GM19372 (cell line): ENCODE data around the gene RSF1.

Source experiments
- ATAC-seq: cut with Tn5 transposase; IDR thresholded peaks from one replicate; pipeline ENCODE4 v1.9.1; 2021; ENCODE audit warnings: mild to moderate bottlenecking, low read depth, moderate library complexity; ENCODE audit not compliant: unreplicated experiment

Gene RSF1

DNA sequence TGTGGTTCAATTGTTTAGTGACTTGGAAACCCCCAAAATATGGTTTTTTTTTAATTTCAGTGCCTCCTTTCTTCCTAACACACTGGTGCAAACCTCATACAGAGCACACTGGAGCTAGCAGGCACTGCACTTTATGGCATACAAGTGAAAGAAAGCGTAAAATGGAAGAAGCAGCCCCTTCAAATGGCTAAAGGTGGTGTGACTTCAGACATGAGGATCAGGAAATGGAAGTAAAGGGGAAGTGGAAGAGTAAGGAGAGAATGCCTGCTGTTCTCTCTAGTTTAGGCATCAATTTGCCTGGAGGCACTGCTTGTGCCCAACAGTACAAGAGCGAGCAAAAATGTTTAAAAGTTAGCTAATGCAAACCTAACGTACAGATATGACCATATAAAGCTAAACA, 5.7 kb downstream of the RSF1 start:
- no peak for ATAC-seq

DNA sequence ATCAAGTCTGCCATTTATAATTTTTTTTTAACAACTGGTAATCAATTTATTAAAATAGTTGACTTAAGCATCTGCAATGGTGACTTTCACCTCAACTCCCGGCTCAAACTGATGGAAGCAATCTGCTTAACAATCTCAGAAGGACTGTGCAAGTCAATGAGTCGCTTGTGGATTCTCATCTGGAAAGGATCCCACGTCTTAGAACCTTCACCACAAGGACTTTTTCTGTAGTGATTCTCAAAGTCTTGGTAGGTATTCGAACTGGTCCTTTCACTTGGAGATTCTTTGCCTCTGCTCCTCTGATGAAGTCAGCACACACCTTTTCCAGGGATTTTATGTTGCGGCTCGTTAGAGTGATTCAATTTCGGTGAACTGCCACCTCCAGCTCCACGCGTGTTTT, 7.3 kb downstream of the RSF1 start:
- ATAC-seq: no peak

GRCh38 chr11:77806993-77807392, 13.5 kb downstream of the RSF1 start:
- no peak for ATAC-seq

DNA sequence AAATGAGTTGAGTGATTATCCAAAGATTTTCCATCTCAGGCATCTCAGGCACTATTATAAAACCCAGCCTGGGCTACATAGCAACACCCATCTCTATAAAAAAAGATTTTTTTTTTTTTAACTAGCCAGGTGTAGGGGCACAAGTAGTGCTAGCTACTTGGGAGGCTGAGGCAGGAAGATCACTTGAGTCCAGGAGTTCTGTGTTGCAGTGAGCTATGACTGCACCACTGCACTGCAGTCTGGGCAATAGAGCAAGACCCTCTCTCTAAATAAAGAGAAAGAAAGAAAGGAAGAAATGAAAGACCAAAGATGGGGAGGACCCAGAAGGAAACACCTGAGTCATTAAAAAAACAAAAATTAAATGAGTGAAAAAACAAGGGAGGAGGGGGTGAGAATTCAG, 14.1 kb downstream of the RSF1 start:
- no peak for ATAC-seq

DNA sequence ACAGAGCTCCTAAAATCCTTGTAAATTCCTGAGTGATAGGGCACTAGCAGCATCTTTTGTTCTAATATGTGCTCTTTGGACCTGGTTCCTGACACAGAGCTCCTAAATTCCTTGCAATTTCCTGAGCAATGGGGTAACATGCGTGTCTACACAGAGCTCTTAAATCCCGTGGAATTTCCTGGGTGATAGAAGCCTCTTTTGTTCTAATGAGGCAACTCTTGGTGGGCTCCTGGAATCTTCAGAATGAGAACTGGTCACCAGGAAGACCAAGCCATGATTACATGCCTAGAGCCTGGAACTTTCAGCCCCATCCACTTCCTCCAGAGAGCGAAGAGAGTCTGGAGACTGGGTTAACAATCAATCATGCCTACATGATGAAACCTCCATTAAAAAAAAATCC, 19.0 kb downstream of the RSF1 start:
- no peak for ATAC-seq

- no peak for ATAC-seq
These were observed 20.1 kb downstream of the RSF1 start for GRCh38 chr11:77800449-77800848.

DNA sequence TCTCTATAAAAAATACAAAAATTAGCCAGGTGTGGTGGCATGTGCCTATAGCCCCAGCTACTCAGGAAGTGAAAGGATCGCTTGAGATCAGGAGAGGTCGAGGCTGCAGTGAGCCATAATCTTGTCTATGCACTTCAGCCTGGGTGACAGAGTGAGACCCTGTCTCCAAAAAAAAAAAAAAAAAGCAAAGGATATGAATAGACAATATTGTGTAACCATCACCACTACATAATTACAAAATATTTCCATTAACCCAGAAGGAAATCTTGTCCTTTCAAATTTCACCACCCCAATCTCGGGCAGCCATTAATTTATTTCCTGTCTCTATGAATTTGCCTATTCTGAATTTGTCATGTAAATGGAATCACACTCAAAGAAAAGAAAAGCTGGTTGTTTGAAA, 21.2 kb downstream of the RSF1 start:
- ATAC-seq: no peak

DNA sequence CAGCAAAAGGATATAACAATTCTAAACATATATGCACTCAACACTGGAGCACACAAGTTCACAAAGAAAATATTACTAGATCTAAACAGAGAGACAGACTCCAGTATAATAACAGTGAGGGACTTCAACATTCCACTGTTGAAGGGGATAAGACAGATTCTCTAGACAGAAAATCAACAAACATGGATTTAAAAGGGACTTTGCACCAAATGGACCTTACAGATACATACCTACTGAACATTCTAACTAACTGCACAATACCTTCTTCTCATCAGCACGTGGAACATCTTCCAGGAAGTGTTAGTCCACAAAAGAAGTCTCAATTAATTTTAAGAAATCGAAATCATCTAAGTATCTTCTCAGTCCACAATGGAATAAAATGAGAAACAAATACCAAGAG, 26.6 kb downstream of the RSF1 start:
- no peak for ATAC-seq

DNA sequence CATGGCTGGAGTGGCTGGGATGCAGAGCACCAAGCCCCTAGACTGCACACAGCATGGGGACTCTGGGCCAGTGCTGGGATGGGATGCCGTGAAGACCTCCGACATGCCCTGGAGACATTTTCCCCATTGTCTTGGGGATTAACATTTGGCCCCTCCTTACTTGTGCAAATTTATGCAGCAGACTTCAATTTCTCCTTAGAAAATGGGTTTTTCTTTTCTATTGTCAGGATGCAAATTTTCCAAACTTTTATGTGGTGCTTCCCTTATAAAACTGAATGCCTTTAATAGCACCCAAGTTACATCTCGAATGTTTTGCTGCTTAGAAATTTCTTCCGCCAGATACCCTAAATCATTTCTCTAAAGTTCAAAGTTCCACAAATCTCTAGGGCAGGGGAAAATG, 29.2 kb downstream of the RSF1 start:
- no peak for ATAC-seq

GRCh38 chr11:77789731-77790476, 30.6 kb downstream of the RSF1 start:
- no peak for ATAC-seq

DNA sequence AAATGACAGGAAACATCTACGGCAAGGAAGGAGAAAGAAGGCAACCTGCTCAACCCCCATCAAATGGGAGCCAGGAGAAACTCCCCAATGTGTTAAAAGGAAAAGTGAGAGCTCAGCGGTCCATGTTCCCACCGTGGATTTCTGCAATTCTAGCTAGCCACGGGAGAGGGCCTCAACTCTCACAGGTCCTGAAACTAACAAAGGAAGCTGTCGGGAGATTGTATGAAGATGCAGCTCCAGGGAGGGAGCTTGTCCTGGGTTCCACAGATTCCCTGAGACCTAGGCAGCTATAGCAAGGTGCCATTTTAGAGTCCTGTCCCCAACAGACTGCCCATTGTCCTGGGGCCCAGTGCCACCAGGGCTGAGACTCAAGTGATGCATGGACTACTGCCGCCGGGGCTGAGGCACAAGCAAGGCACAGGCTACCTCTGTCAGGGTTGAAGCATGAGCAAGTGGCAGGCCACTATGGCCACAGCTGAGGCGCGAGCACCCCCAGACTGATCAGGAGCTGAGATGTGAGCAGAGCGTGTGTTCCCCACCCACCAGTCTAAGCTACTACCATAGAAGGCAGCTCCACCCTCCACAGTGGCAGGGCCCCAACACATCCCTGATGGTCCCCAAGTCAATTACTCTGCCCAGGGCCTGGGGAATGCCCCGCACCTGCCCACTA, 31.3 kb downstream of the RSF1 start:
- ATAC-seq: no peak

GRCh38 chr11:77784572-77784971, 36.0 kb downstream of the RSF1 start:
- no peak for ATAC-seq

DNA sequence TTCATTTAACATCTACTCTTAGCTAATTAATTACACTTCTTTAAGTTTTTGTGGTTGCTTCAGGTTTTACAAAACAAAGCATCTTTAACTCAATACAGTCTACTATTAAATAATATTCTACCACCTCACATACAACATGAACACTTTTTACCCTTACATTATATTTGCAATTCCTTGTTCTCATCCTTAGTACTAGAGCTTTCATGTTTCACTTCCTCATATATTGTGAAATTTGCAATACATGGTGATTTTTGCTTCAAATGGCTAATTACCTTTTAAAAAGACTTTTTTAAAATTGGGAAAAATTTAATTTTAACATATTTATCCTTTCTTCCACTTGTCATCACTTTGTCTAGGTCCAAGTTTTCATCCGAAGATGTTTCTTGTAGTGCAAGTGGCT, 37.5 kb downstream of the RSF1 start:
- no peak for ATAC-seq

- no peak for ATAC-seq
These were observed 40.6 kb downstream of the RSF1 start for GRCh38 chr11:77779935-77780334.

DNA sequence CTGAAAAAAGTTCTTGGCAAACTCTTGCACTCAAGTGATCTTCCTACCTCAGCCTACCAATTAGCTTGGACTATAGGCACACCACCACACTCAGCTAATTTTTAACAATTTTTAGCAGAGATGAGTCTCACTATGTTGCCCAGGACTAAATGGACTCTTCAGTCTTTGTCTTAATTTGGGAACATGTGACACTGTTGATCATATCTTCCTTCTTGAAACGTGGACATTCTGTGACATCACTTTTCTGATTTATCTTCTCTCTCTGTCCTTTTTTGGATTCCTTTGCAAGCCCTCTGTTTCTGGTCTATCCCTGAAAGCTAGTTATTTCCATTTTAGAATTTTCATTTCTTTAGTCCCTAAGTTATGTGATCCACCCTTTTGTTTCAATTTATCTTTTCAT, 42.0 kb downstream of the RSF1 start:
- ATAC-seq: no peak

DNA sequence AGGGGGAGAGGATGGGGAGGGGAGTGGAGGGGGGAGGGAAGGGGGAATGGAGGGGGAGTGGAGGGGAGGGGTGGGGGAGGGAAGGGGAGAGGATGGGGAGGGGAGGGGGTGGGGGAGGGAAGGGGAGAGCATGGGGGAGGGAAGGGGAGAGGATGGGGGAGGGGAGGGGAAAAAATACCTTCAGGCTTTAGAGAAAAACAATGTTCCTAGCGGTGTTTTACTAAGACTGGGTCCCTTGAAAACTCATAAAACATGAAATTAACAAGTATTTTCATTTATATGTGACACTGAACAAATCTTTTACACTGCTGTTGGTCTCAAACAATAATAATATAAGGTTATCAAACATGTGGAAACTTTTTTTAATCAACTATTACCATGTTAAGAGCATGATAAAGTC, 42.4 kb downstream of the RSF1 start:
- ATAC-seq: no peak

DNA sequence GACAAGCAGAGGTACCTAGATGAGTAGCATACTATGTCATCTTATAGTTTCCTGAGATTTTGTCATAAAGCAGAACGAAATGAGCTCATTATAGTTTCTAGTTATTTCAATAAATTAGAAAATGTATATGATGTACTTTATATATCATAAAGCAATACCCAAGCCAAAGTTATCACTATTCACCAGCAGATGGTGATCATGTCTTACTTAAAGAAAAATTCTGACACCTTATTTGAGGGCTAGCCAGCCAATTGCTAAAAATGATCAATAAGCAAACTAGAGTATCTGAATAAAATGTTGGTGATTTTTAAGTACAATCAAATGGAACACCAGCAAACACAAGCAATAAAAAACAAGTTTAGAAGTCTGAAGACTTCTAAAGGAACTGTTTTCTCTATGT, 44.1 kb downstream of the RSF1 start:
- ATAC-seq: no peak

DNA sequence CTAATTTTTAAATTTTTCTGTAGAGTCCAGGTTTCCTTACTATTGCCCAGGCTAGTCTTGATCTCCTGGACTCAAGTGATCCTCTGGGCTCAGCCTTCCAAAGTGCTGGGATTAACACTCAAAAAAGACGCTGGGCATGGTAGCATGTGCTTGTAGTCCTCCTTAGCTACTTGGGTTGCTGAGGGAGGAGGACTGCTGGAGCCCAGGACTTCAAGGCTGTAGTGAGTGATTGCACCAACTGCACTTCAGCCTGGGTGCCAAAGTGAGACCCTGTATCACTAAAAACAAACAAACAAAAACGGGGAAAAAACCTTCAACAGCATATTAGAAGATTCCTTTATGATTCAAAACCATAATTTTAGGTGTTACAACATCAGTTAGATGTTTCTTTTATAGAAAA, 44.6 kb downstream of the RSF1 start:
- no peak for ATAC-seq

GRCh38 chr11:77771135-77771534, 49.4 kb downstream of the RSF1 start:
- no peak for ATAC-seq

DNA sequence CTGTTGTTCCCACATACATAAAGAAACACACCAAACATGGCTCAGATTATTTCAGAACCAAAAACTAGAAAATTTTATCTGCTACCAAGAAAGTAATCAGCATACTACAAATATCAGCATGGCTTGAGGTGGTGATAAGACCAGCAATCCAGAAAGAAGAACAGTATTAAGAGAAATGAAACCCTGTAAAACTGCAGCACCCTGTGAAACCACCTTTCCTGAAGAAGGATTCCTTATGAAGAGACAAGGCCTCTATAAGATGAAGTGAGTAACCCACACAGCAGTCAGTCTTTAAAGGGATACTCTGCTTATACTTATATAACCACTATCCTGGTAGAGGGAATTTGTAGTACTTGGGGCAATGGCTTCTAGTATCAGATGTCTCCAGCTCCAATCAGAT, 49.9 kb downstream of the RSF1 start:
- no peak for ATAC-seq

- no peak for ATAC-seq
These were observed 58.1 kb downstream of the RSF1 start for GRCh38 chr11:77762426-77762825.

DNA sequence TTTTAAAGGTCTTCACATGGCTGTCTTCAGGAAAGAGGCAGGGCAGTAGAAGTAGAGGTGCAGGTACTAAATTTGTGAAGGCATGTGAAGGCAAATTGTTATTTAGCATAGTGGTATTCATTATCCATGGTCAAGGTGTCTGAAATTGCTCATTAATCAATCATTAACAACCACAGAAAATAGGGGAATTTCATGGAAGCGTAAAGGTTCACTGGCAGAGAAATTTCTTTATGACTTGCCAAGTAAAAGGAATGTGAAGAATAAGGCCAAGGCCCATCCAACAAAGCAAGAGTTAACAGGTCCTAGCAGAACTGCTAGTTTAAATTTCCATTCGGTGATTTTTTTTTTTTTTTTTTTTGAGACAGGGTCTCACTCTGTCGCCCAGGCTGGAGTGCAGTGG, 59.0 kb downstream of the RSF1 start:
- no peak for ATAC-seq
